Ishikawa (cell line): ENCODE measurements around the gene HELT.

ENCODE experiments used
- EGR1 ChIP-seq: IDR thresholded peaks from 2 replicates; pipeline ENCODE4 v1.6.1; 2012
- EP300 ChIP-seq: IDR thresholded peaks from 2 replicates; pipeline ENCODE4 v1.6.1; 2012; ENCODE audit warnings: borderline replicate concordance

DNA sequence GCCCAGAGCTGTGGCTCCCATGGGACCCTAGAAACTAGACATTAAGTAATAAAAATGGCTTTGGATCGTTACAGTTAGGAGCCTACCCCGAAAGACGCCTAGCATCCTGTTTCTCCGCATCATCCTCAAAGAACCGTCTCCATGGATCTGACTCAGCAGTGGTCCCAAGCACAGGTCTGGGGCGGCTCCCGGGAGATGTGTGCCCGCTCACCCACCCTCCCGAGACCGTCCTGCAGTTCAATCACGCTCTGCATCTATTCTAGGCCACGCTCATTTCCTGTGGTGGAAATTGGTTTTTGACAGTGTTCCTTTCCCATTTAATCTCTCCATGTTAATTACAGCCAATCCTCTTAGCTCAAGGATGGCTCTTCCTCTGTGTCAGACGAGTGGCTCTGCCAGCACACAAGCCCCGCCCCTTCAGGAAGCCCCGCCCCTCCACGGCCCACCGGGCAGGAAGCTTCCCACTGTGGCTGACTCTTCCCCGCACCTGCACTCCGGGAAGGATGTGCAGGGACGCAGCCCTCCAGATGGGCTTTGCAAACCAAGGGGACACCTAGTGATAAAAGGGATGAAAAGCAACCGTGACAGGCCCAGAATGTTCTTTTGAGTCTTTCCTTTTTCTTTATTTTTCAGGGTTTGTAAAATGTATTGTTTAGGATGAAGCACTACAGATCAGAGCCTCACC lies 34.5 kb upstream of the HELT start:
- TF ChIP-seq EGR1, result no peak
- no peak for TF ChIP-seq EP300
